ENCODE measurements around the gene DLGAP1. TPM values are rescaled to one million over a fixed set of nuclear protein-coding genes. Genes with fewer than 3 reads are reported as not detected.

Gene DLGAP1
- total and polyA plus RNA-seq, 4 donors = 0.54 to 11.8 (median 3.1) TPM

GRCh38 chr18:4142876-4143275, 312.2 kb downstream of the DLGAP1 start:
- DNase-seq (no peak), ATAC-seq (ENCODE audit: insufficient read depth, low FRiP score) (no peak)
- H3K4me1 ChIP-seq (ENCODE audit: control insufficient read depth in 5 of 5, insufficient read depth in 5 of 5, low read length in 5 of 5) = no peaks in the 10 kb centered on the region
- no peaks in the 10 kb centered on the region for H3K27me3 ChIP-seq (ENCODE audit: control insufficient read depth in 3 of 3, insufficient read depth in 3 of 3, low read length in 2 of 3)
- H3K9ac ChIP-seq (ENCODE audit: insufficient read depth in 1 of 2, low read length in 2 of 2) = no peak overlapping the region
- H3K4me3 ChIP-seq = no peak overlapping the region
- no peak for TF ChIP-seq CTCF (IDR thresholded peaks at IDR 0.05; ENCODE audit: control extremely low read depth, extremely low read depth)
- 94 to 97% methylated on average over 5 of the region's 5 CpGs for WGBS, 2 donors
- H3K36me3 ChIP-seq (ENCODE audit: control insufficient read depth in 4 of 4, insufficient read depth in 4 of 4, low read length in 4 of 4) = no peaks in the 10 kb centered on the region
- no peak overlapping the region for H3K27ac ChIP-seq (ENCODE audit: low read depth in 1 of 2, low read length in 1 of 2)
- peaks cover 0 to 4% (median 0%) of the 10 kb centered on the region in 4 donors for H3K9me3 ChIP-seq (ENCODE audit: control insufficient read depth in 4 of 4, insufficient read depth in 3 of 4, low read length in 3 of 4)

GRCh38 chr18:4134700-4135099, 320.4 kb downstream of the DLGAP1 start:
- no peaks in the 10 kb centered on the region for H3K36me3 ChIP-seq (ENCODE audit: control insufficient read depth in 4 of 4, insufficient read depth in 4 of 4, low read length in 4 of 4)
- H3K9ac ChIP-seq (ENCODE audit: insufficient read depth in 1 of 2, low read length in 2 of 2) = no peak overlapping the region
- H3K4me1 ChIP-seq (ENCODE audit: control insufficient read depth in 5 of 5, insufficient read depth in 5 of 5, low read length in 5 of 5) = peaks cover 0 to 4% (median 0%) of the 10 kb centered on the region in 5 donors
- DNase-seq (peak in 2 of 3 donors; percentile 16 to 32), ATAC-seq (ENCODE audit: insufficient read depth, low FRiP score) (no peak)
- no peak overlapping the region for H3K4me3 ChIP-seq
- H3K9me3 ChIP-seq (ENCODE audit: control insufficient read depth in 4 of 4, insufficient read depth in 3 of 4, low read length in 3 of 4) = no peaks in the 10 kb centered on the region
- H3K27me3 ChIP-seq (ENCODE audit: control insufficient read depth in 3 of 3, insufficient read depth in 3 of 3, low read length in 2 of 3) = peaks cover 0 to 3% (median 0%) of the 10 kb centered on the region in 3 donors
- WGBS, 2 donors = 66 to 77% methylated on average over 6 of the region's 6 CpGs
- H3K27ac ChIP-seq (ENCODE audit: low read depth in 1 of 2, low read length in 1 of 2) = no peak overlapping the region
- TF ChIP-seq CTCF (IDR thresholded peaks at IDR 0.05; ENCODE audit: control extremely low read depth, extremely low read depth) = no peak

GRCh38 chr18:4130734-4131719, 324.1 kb downstream of the DLGAP1 start:
- WGBS, 2 donors = 66 to 75% methylated on average over 12 of the region's 12 CpGs
- H3K27me3 ChIP-seq (ENCODE audit: control insufficient read depth in 3 of 3, insufficient read depth in 3 of 3, low read length in 2 of 3) = peaks cover 0 to 3% (median 0%) of the 10 kb centered on the region in 3 donors
- no peak for ATAC-seq (ENCODE audit: insufficient read depth, low FRiP score)
- H3K9ac ChIP-seq (ENCODE audit: insufficient read depth in 1 of 2, low read length in 2 of 2) = no peak overlapping the region
- H3K27ac ChIP-seq (ENCODE audit: low read depth in 1 of 2, low read length in 1 of 2) = no peak overlapping the region
- peak in 2 of 3 donors; percentile 25 to 33 for DNase-seq
- TF ChIP-seq CTCF (IDR thresholded peaks at IDR 0.05; ENCODE audit: control extremely low read depth, extremely low read depth) = no peak
- H3K4me1 ChIP-seq (ENCODE audit: control insufficient read depth in 5 of 5, insufficient read depth in 5 of 5, low read length in 5 of 5) = peaks cover 0 to 4% (median 0%) of the 10 kb centered on the region in 5 donors
- no peak overlapping the region for H3K4me3 ChIP-seq
- no peaks in the 10 kb centered on the region for H3K36me3 ChIP-seq (ENCODE audit: control insufficient read depth in 4 of 4, insufficient read depth in 4 of 4, low read length in 4 of 4)
- H3K9me3 ChIP-seq (ENCODE audit: control insufficient read depth in 4 of 4, insufficient read depth in 3 of 4, low read length in 3 of 4) = no peaks in the 10 kb centered on the region

Measured in lung (tissue), 12 donors.